HEK293 (cell line): Measurements from ENCODE around the gene ACTN3.

Experiments used
- CTCF ChIA-PET: fragments of 350-600 bp; formaldehyde crosslinking; extraction: SDS; loops from one replicate; lab custom pipeline; 2021; ENCODE audit warnings: antibody characterized with exemption; lab: Yijun Ruan, JAX
- POLR2A ChIA-PET: fragments of 300-600 bp; formaldehyde crosslinking; extraction: SDS; loops from one replicate; lab custom pipeline; 2020; ENCODE audit warnings: antibody characterized with exemption, inconsistent platforms; lab: Yijun Ruan, JAX
- H3K27ac ChIP-seq: fragments of 200-500 bp; sonication (Bioruptor generic); 2 replicates; pipeline ENCODE4 v1.5.1; 2014; ENCODE audit warnings: low read depth, low read length, control low read depth, inconsistent platforms; ENCODE audit errors: extremely low read depth
- H3K36me3 ChIP-seq, 2 experiments: fragments of 200-500 bp in 1 of 2; sonication (Bioruptor generic) in 1 of 2; 1 replicate in 1 of 2; 2 replicates in 1 of 2; pipeline ENCODE4 v1.5.1; 2014 to 2017; ENCODE audit warnings: inconsistent platforms in 2 of 2, low read length in 2 of 2; ENCODE audit not compliant: control insufficient read depth in 2 of 2, insufficient read depth in 1 of 2
- H3K4me1 ChIP-seq: fragments of 200-500 bp; sonication (Bioruptor generic); 2 replicates; pipeline ENCODE4 v1.5.1; 2014; ENCODE audit warnings: mild to moderate bottlenecking, low read length, inconsistent platforms; ENCODE audit not compliant: control insufficient read depth, insufficient read depth
- H3K4me3 ChIP-seq: 2 replicates; pipeline ENCODE4 v1.5.1; 2011; ENCODE audit warnings: low read depth, mild to moderate bottlenecking, control low read depth, low read length, moderate library complexity
- H3K9me3 ChIP-seq: fragments of 200-500 bp; sonication (Bioruptor generic); 2 replicates; pipeline ENCODE4 v1.5.1; 2014; ENCODE audit warnings: low read depth, low read length, inconsistent platforms; ENCODE audit not compliant: control insufficient read depth, insufficient read depth
- KLF16 ChIP-seq: fragments of 450-650 bp; formaldehyde crosslinking; IDR thresholded peaks from 2 replicates; pipeline ENCODE4 v1.5.1; 2017; ENCODE audit warnings: missing biosample characterization, missing genetic modification characterization
- ZFP41 ChIP-seq: fragments of 450-650 bp; formaldehyde crosslinking; IDR thresholded peaks from 2 replicates; pipeline ENCODE4 v1.5.1; 2016; ENCODE audit warnings: missing biosample characterization, missing genetic modification characterization, borderline replicate concordance
- ZIC2 ChIP-seq: fragments of 450-650 bp; formaldehyde crosslinking; IDR thresholded peaks from 2 replicates; pipeline ENCODE4 v1.5.1; 2016; ENCODE audit warnings: missing biosample characterization, missing genetic modification characterization
- ZNF223 ChIP-seq: fragments of 450-650 bp; formaldehyde crosslinking; IDR thresholded peaks from 2 replicates; pipeline ENCODE4 v1.5.1; 2016; ENCODE audit warnings: missing biosample characterization, missing genetic modification characterization
- ZNF26 ChIP-seq: fragments of 450-650 bp; formaldehyde crosslinking; IDR thresholded peaks from 2 replicates; pipeline ENCODE4 v1.5.1; 2016; ENCODE audit warnings: missing biosample characterization, missing genetic modification characterization
- ZNF302 ChIP-seq: fragments of 450-650 bp; formaldehyde crosslinking; IDR thresholded peaks from 2 replicates; pipeline ENCODE4 v1.5.1; 2016; ENCODE audit warnings: missing biosample characterization, missing genetic modification characterization, low read depth
- ZNF324 ChIP-seq: fragments of 450-650 bp; formaldehyde crosslinking; IDR thresholded peaks from 2 replicates; pipeline ENCODE4 v1.5.1; 2016; ENCODE audit warnings: missing biosample characterization, missing genetic modification characterization
- ZNF335 ChIP-seq: fragments of 450-650 bp; formaldehyde crosslinking; conservative IDR thresholded peaks from 2 replicates; pipeline ENCODE4 v1.5.1; 2016; ENCODE audit warnings: missing biosample characterization, missing genetic modification characterization
- ZNF391 ChIP-seq: fragments of 450-650 bp; formaldehyde crosslinking; IDR thresholded peaks from 2 replicates; pipeline ENCODE4 v1.5.1; 2016; ENCODE audit warnings: low read depth, missing biosample characterization, missing genetic modification characterization, borderline replicate concordance
- ZNF394 ChIP-seq: fragments of 450-650 bp; formaldehyde crosslinking; IDR thresholded peaks from 2 replicates; pipeline ENCODE4 v1.5.1; 2016; ENCODE audit warnings: missing biosample characterization, missing genetic modification characterization, mild to moderate bottlenecking, moderate library complexity, borderline replicate concordance
- ZNF423 ChIP-seq: fragments of 450-650 bp; formaldehyde crosslinking; IDR thresholded peaks from 2 replicates; pipeline ENCODE4 v1.5.1; 2016; ENCODE audit warnings: missing biosample characterization, missing genetic modification characterization
- ZNF488 ChIP-seq: fragments of 450-650 bp; formaldehyde crosslinking; IDR thresholded peaks from 2 replicates; pipeline ENCODE4 v1.5.1; 2016; ENCODE audit warnings: missing biosample characterization, missing genetic modification characterization
- ZNF518A ChIP-seq: fragments of 450-650 bp; formaldehyde crosslinking; conservative IDR thresholded peaks from 2 replicates; pipeline ENCODE4 v1.5.1; 2016; ENCODE audit warnings: low read depth, missing biosample characterization, missing genetic modification characterization
- ZNF548 ChIP-seq: fragments of 450-650 bp; formaldehyde crosslinking; IDR thresholded peaks from 2 replicates; pipeline ENCODE4 v1.5.1; 2016; ENCODE audit warnings: missing biosample characterization, missing genetic modification characterization
- ZNF549 ChIP-seq: fragments of 450-650 bp; IDR thresholded peaks from 2 replicates; pipeline ENCODE4 v1.5.1; 2018; ENCODE audit warnings: missing biosample characterization, missing genetic modification characterization, mild to moderate bottlenecking, inconsistent platforms, moderate library complexity
- ZNF645 ChIP-seq: fragments of 450-650 bp; formaldehyde crosslinking; IDR thresholded peaks from 2 replicates; pipeline ENCODE4; 2016; ENCODE audit warnings: missing biosample characterization, missing genetic modification characterization
- ZNF791 ChIP-seq: fragments of 450-650 bp; formaldehyde crosslinking; IDR thresholded peaks from 2 replicates; pipeline ENCODE4 v1.5.1; 2016; ENCODE audit warnings: missing biosample characterization, missing genetic modification characterization
- TF ChIP-seq, protein P1 (sequence below): fragments of 450-650 bp; formaldehyde crosslinking; IDR thresholded peaks from 2 replicates; pipeline ENCODE4 v1.5.1; 2016; ENCODE audit warnings: missing biosample characterization, missing genetic modification characterization
- TF ChIP-seq, protein P2 (sequence below): fragments of 450-650 bp; formaldehyde crosslinking; IDR thresholded peaks from 2 replicates; pipeline ENCODE4 v1.5.1; 2016; ENCODE audit warnings: missing biosample characterization, missing genetic modification characterization, borderline replicate concordance
- TF ChIP-seq, protein P3 (sequence below): fragments of 450-650 bp; formaldehyde crosslinking; IDR thresholded peaks from 2 replicates; pipeline ENCODE4 v1.5.1; 2016; ENCODE audit warnings: missing biosample characterization, missing genetic modification characterization

The ACTN3 gene

DNA sequence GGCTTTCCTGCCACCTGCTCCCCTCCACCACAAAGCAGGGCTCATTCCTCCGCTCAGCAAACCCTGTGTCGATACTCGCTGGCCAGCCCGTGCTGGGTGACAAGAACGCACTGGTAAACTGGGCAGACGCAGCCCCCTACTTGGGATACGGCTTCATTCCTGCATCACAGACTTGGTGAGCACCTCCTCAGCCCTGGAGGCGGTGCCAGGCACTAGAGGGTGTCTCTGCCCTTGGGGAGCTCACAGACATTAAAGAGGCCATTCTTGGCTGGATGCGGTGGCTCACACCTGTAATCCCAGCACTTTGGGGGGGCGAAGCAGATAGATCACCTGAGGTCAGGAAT, 6.9 kb upstream of the ACTN3 start:
- Histone ChIP-seq H3K9me3 (no peaks in the 10 kb centered on the region), H3K27ac (no peak overlapping the region), H3K4me1 (no peaks in the 10 kb centered on the region), H3K4me3 (no peak overlapping the region), H3K36me3 (peaks cover 0 to 57% of the 10 kb centered on the region in 2 experiments; a peak in 2 of 3 replicates)
- ChIA-PET CTCF (interaction anchor here (0.7 kb wide), 1 partner anchor 48 kb away, joined by 4 read pairs; no protein-coding TSS in a partner anchor), POLR2A (no interaction called here)
- TF ChIP-seq ZNF223 (no peak), ZNF302 (tag by site-specific recombination) (no peak), ZNF488 (tag by site-specific recombination) (no peak), ZNF26 (tag by site-specific recombination) (no peak), ZNF391 (no peak), ZFP41 (tag by site-specific recombination) (no peak), ZIC2 (tag by site-specific recombination) (no peak), ZNF335 (no peak), KLF16 (no peak), ZNF791 (tag by site-specific recombination) (no peak), ZNF394 (tag by site-specific recombination) (no peak), ZNF548 (tag by site-specific recombination) (no peak), ZNF518A (no peak), ZNF645 (tag by site-specific recombination) (no peak), ZNF549 (tag by site-specific recombination) (no peak), ZNF324 (tag by site-specific recombination) (no peak), ZNF423 (tag by site-specific recombination) (no peak)
- TF ChIP-seq, protein P1, sequence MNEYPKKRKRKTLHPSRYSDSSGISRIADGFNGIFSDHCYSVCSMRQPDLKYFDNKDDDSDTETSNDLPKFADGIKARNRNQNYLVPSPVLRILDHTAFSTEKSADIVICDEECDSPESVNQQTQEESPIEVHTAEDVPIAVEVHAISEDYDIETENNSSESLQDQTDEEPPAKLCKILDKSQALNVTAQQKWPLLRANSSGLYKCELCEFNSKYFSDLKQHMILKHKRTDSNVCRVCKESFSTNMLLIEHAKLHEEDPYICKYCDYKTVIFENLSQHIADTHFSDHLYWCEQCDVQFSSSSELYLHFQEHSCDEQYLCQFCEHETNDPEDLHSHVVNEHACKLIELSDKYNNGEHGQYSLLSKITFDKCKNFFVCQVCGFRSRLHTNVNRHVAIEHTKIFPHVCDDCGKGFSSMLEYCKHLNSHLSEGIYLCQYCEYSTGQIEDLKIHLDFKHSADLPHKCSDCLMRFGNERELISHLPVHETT (tag by site-specific recombination) = no peak
- TF ChIP-seq, protein P2, sequence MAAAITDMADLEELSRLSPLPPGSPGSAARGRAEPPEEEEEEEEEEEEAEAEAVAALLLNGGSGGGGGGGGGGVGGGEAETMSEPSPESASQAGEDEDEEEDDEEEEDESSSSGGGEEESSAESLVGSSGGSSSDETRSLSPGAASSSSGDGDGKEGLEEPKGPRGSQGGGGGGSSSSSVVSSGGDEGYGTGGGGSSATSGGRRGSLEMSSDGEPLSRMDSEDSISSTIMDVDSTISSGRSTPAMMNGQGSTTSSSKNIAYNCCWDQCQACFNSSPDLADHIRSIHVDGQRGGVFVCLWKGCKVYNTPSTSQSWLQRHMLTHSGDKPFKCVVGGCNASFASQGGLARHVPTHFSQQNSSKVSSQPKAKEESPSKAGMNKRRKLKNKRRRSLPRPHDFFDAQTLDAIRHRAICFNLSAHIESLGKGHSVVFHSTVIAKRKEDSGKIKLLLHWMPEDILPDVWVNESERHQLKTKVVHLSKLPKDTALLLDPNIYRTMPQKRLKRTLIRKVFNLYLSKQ (tag by site-specific recombination) = no peak
- TF ChIP-seq, protein P3, sequence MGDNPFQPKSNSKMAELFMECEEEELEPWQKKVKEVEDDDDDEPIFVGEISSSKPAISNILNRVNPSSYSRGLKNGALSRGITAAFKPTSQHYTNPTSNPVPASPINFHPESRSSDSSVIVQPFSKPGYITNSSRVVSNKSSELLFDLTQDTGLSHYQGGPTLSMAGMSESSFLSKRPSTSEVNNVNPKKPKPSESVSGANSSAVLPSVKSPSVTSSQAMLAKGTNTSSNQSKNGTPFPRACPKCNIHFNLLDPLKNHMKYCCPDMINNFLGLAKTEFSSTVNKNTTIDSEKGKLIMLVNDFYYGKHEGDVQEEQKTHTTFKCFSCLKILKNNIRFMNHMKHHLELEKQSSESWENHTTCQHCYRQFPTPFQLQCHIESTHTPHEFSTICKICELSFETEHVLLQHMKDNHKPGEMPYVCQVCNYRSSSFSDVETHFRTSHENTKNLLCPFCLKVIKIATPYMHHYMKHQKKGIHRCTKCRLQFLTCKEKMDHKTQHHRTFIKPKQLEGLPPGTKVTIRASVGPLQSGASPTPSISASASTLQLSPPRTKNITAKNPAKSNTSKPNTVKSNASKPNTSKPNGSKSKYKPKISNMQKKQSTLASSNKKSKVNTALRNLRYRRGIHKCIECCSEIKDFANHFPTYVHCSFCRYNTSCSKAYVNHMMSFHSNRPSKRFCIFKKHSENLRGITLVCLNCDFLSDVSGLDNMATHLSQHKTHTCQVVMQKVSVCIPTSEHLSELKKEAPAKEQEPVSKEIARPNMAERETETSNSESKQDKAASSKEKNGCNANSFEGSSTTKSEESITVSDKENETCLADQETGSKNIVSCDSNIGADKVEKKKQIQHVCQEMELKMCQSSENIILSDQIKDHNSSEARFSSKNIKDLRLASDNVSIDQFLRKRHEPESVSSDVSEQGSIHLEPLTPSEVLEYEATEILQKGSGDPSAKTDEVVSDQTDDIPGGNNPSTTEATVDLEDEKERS (tag by site-specific recombination) = no peak
